ENCODE results near the gene BET1L.

DNA sequence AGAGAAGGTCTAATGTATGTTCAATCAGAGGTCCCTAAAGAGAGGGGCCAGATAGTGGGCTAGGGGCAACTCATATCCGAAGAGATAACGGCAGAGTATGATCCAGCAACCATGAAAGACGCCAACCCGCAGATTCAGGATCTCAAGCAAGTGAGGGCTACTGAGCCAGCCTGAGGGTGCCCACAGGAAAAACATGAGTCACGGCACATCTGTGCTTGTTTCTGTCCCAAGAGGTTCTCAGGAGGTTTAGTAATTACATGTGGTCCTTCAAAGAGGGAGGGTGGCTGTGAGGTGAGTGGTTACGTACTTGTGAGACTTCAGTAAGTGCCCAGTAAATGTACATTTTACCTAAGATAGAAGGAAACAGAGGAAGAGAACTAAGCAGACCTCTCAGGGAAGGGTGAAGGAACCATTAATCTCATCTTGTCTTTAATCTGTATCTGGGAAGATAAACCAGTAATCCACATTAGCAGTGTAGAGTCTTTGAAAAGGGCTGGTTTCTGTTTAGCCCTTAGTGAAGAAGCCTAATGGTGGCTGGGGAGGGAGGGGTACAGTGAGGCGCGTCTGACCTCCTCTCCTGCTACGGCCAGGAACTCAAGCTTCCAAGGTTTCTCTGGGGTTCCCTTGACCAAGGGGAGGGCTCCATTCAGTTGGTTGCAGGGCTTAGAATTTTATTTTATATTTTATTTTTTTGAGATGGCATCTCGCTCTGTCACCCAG lies 18.7 kb upstream of the BET1L start:
- TF ChIP-seq EZH2 (IDR thresholded peaks at IDR 0.05; ENCODE audit: low read length, unreplicated experiment), result no peak
- TF ChIP-seq, protein P1, sequence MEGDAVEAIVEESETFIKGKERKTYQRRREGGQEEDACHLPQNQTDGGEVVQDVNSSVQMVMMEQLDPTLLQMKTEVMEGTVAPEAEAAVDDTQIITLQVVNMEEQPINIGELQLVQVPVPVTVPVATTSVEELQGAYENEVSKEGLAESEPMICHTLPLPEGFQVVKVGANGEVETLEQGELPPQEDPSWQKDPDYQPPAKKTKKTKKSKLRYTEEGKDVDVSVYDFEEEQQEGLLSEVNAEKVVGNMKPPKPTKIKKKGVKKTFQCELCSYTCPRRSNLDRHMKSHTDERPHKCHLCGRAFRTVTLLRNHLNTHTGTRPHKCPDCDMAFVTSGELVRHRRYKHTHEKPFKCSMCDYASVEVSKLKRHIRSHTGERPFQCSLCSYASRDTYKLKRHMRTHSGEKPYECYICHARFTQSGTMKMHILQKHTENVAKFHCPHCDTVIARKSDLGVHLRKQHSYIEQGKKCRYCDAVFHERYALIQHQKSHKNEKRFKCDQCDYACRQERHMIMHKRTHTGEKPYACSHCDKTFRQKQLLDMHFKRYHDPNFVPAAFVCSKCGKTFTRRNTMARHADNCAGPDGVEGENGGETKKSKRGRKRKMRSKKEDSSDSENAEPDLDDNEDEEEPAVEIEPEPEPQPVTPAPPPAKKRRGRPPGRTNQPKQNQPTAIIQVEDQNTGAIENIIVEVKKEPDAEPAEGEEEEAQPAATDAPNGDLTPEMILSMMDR (conservative IDR thresholded peaks at IDR 0.05; ENCODE audit: low read depth, low read length), result no peak

Data from PC-3 (cell line).